SW480 (cell line): ENCODE measurements around the gene SASH1.
A peak's percentile ranks its signal among the peaks of the same experiment; 100 is the strongest.

Source experiments
- DNase-seq: peaks from one replicate; pipeline ENCODE4 v3.0.0-alpha.2; 2016; ENCODE audit warnings: low spot score

The SASH1 gene

DNA sequence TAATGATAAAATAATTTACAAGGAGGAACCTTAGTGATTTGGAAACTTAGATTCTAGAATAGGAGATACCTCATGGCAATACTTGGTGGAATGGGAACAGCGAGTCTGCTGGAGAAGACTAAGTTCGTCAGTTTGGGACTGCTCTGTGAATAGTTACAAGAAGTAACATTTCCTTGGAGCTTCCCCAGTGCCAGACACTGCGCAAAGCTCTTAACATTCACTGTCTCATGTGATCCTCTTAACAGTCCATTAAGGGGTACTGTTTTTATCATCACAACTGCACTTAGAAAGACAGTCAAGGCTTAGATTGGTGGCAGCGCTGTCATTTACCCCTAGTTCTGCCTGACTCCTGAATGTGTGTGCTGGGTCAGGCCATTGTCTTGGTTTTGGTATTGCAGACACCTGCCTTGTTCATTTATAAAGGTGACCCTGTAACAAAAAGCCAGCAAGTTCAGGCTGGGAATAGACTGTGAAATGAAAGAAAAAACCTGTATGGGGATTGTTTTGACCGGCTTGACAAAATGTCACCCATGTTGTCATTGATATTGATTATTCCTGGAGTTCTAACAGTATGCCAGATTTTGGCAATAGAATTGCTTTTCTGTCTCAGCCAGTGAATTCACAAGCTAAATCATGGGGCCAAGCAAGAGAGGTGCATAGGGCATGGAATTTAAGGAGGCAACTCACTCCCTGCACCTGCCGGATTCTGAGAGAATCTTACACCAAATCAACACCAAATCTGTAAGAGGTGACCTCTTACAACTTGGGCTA, 118.4 kb downstream of the SASH1 start:
- DNase-seq = no peak

DNA sequence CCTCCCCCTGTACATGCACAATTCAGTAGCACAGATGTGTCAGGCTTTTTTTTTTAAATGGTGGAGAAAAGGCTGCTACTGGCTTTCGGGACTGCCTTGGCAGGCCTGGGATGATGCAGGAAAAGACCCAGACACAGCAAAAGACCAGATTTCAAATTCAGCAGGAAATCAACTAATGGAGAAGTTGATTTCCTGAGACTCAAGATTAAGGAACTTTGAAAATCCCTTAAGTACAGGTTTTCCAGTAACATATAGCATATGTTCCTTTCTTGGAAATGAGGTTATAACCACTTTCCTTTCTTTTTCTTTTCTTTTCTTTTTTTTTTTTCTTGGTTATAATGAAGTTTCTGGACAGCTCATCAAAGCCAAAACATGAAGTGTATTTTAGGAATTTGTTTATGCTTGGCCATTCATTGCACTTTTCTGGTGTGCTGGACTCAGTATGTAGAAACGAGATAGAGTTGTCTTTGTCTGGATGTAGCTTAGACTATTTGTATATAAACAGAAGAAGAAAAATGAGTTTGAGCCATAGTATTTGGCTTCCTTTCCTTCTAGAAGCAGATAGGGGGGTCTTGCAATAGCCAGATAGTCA, 119.4 kb downstream of the SASH1 start:
- DNase-seq = no peak

- no peak for DNase-seq
These were observed 121.0 kb downstream of the SASH1 start for GRCh38 chr6:148463671-148464070.

DNA sequence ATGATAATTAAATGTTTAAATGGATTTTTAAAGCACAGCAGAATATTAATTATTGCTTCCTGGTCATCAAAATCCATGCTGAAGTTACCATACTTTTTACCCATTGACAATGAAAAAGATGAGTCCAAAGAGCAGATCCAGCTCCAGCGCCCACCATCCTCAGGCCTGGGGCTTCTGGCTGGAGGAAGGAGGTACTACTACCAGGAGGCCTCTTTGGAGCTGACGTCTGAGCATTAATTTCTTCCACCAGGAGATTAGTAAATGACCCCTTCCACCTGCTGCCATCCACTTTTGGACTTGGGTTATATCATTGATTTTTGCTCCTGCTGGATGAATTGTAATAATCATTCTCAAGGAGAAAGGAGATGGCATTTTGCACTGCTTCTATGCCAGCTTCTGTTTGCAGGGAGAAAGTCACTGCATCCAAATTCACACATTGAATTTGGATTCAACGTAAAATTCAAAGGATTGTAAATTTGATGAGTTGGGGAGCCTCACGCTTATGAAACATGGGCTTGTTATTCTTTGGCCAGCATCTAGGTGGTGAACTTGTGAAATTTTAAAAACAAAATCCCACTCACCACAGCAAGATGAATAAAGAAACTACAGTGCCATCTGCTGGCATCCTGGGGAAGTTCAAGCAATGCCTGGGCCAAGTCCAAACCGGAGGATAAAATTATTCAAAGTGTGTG, 121.8 kb downstream of the SASH1 start:
- peak; percentile 55 for DNase-seq

- no peak for DNase-seq
These were observed 122.3 kb downstream of the SASH1 start for GRCh38 chr6:148465011-148465335.

- DNase-seq = no peak
These were observed 123.0 kb downstream of the SASH1 start for GRCh38 chr6:148465670-148466069.

DNA sequence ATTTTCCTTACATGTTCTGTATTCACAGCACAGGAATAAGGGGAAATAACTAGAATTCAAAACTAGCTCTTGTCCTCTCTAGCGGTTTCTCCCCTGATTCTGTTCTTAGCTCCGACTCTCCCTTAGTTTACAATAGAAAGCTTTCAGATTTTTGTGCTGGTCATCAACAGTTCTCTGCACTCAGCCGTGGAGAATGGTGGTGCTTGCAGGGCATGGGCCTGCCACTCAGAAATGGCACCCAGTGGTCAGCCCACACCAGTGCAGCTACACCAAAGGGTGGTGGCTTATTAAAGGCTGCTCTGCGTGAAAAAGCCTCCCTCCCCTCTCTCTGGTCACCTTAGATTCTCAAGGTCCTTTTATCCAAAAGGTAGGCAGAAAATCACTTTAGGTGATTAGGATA, 123.5 kb downstream of the SASH1 start:
- DNase-seq = no peak

- no peak for DNase-seq
These were observed 125.3 kb downstream of the SASH1 start for GRCh38 chr6:148467926-148468325.

DNA sequence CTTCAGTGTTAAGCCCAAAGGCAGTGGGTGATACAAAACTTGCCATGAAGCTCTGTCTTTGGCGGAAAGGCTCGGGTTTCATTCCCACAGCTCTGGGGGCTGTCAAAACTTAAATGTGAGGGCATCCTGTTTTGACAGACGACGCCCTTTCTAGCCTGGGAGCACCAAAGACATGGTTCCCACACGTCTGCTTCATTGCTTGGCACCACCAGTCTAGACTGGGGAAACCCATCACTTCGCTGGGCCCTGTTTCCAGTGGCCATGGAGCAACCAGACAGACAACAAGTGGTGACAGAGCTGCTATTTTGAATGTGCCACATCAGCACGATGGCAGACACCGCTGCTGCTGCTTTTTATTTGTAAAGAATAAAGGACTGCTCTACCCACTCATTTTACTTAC, 127.5 kb downstream of the SASH1 start:
- no peak for DNase-seq

DNA sequence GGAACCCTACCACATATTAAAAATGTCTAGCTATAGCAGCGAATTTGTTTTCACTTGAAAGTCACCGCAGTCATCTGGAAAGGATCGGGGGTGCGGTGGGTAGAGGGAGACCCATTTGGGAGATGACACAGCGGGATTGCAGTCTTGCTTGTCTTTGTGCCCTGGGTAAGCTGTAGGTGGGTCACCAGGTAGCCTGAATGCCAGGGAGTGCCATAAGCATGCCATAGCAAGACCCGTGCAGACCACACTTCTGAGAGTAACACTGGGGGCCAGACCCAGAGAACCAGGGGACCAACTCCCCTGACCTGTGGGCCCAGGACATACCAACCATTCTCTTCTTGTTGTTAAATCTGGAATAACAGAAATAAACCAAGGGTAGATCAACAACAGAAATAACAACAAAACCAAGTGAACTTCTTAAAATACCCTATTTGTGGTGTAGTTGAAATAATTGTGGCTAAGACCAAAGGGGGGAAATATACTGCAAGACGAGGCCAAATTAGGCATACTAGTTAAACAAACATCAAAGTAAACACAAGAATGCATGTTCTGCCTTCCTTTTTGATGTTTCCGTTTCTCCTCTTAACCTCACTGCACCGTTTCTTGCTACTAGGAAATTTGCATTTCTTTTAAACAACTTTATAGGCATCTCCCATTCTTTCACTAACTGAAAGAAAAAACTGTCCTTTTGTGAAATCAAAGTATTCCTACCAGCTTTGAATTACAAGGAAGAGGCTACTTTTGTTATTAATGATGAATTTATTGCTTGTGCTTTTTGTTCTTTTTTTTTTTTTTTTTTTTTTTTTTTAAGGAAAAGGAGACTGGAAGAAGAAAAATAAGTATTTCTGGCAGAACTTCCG, 128.2 kb downstream of the SASH1 start:
- DNase-seq = peak; percentile 50

DNA sequence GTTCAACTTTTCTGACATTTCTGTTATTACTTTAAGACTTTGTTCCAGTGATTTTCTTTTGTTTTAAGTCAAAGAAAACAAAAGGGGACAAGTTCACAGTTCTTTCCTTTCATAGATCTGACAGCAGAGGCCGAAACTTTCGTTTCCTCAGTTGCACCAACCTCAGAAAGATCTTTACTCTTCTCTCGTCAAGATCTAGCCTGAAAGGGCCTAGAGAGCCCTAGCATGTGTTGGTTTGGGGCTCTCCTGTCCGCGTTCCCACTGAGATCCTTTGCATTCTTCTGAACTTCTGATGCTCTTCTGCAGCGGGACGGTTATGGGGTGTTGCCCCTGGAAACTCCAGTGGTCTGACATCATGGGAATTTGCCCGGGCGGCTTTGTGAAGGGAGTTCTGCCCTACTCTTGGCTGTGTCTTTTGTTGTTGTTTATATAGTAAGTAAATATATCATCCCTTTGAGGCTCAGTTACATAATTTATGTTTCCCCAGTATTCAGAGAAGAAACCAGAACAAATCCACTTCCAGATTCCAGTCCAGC, 129.1 kb downstream of the SASH1 start:
- DNase-seq = no peak

GRCh38 chr6:148472171-148473105, 129.8 kb downstream of the SASH1 start:
- no peak for DNase-seq

GRCh38 chr6:148479497-148479896, 136.9 kb downstream of the SASH1 start:
- no peak for DNase-seq

- DNase-seq = no peak
These were observed 144.8 kb downstream of the SASH1 start for GRCh38 chr6:148487461-148487860.

DNA sequence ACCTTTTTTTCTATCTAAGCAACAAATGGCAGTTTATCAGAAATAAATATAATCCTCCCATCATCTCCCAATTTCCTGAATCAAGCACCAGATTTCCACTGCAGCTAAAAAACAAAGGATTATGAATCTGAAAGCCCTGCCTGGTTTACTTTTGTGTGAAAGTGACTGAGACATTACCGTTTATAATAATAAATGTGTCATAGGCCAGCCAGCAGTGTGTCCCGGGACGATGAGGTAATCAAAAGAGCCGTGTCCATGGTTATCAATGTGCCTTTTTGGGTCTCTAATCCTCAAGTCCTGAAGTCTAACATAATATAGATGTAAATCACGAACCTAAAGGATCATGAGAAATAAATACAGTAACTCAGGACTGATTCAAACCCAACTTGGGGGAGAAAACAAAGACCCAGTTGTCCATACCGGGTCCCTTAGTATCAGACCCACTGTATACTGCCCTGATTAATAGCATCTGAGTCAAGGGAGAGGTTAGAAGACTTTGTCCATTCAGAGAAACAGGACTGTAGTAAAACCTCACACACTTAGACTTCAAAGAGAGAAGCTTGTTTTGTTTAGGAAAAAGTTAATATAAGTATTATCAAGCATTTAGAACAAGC, 149.1 kb downstream of the SASH1 start:
- DNase-seq = no peak

GRCh38 chr6:148492654-148493290, 150.1 kb downstream of the SASH1 start:
- no peak for DNase-seq

DNA sequence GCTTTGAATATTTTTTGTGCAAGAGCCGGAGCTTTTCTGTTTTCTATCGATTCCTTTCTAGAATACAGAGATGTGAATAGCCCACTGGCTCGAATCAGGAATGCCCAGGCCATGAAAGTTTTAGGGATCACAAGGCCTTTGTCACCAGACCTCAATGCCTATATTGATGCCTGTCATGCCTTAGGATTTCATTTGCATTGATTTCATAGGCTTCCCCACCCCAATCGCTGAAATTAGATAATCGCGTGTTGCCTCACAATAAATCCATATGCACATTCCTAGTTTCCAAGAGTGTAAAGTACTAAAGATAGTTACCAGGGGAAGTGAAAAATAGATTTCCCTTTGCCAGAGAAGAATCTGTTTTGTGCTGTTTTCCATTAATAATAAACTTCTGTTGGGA, 150.8 kb downstream of the SASH1 start:
- no peak for DNase-seq

GRCh38 chr6:148494226-148494625, 151.6 kb downstream of the SASH1 start:
- no peak for DNase-seq

DNA sequence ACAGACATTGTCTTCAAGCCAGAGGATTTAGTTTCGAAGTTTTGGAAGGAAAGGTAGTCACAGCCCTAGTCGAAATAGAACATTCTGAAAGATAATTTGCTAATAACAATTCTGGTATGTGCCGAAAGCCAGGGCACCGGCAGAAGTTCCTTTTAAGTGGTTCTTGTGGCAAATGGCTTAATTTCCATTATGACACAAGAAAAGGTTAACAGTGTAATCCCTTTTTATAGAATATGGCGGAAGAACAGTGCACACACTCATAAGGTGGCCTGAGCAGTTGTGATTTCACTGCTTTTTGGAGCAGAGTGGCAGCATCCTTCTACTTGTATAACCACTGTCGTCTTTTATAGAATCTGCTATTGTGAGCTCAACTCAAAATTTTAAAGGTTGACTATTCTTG, 152.4 kb downstream of the SASH1 start:
- peak; percentile 33 for DNase-seq

GRCh38 chr6:148497257-148497656, 154.6 kb downstream of the SASH1 start:
- DNase-seq = no peak
